Endothelial cell of umbilical vein (primary cell): ENCODE measurements around the gene MIER2. TPM values are rescaled to one million over a fixed set of nuclear protein-coding genes. Genes with fewer than 3 reads are reported as not detected.

ENCODE experiments used
- BruUV-seq: library from RNA; stranded (reverse); fragments of 400-500 nt; replicated peaks from 2 replicates; lab custom pipeline; 2021; lab: Mats Ljungman, UMichigan
- CTCF ChIA-PET: fragments of 300-600, 350-600 bp; sonication (Branson Sonifier 250); formaldehyde crosslinking; loops from one replicate; lab custom pipeline; 2021; ENCODE audit warnings: antibody characterized with exemption, inconsistent platforms; lab: Charles Lee
- POLR2A ChIA-PET: fragments of 300-600, 350-600 bp; sonication (Branson Sonifier 250); formaldehyde crosslinking; loops from one replicate; lab custom pipeline; 2021; ENCODE audit warnings: antibody characterized with exemption, inconsistent platforms; lab: Charles Lee
- DNase-seq: peaks from one replicate; pipeline ENCODE4 v3.0.0-alpha.2; 2011; ENCODE audit warnings: low read depth, low spot score
- FAIRE-seq: peaks from 2 replicates; lab custom pipeline; 2011; peaks lifted over from hg19 to GRCh38; lab: Jason Lieb, UNC
- H2AFZ ChIP-seq: 2 replicates; pipeline ENCODE4 v1.6.0; 2012; ENCODE audit warnings: low read depth, low read length, control low read depth, inconsistent platforms
- H3K27ac ChIP-seq: 2 replicates; pipeline ENCODE4 v1.5.1; 2011; ENCODE audit warnings: low read depth, mild to moderate bottlenecking, control low read depth, low read length, moderate library complexity; ENCODE audit not compliant: insufficient read depth
- H3K27me3 ChIP-seq, 2 experiments: 2 replicates each; pipeline versions ENCODE4 v1.6.0 to v1.6.1; 2011; ENCODE audit warnings: low read length in 2 of 2, mixed read lengths in 1 of 2; ENCODE audit not compliant: control insufficient read depth in 2 of 2, insufficient read depth in 2 of 2
- H3K36me3 ChIP-seq, 2 experiments: 2 replicates in 1 of 2; 3 replicates in 1 of 2; pipeline ENCODE4 v1.5.1; 2011; ENCODE audit warnings: low read length in 2 of 2, mild to moderate bottlenecking in 1 of 2, moderate library complexity in 1 of 2; ENCODE audit not compliant: control insufficient read depth in 2 of 2, insufficient read depth in 2 of 2; ENCODE audit errors: extremely low read depth in 1 of 2
- H3K4me1 ChIP-seq: 3 replicates; pipeline ENCODE4 v1.5.1; 2011; ENCODE audit warnings: mild to moderate bottlenecking, low read length; ENCODE audit not compliant: control insufficient read depth, insufficient read depth; ENCODE audit errors: extremely low read depth
- H3K4me2 ChIP-seq: 2 replicates; pipeline ENCODE4 v1.6.1; 2011; ENCODE audit warnings: low read length, control low read depth, mixed read lengths; ENCODE audit not compliant: insufficient read depth
- H3K4me3 ChIP-seq, 3 experiments: fragments of 200-600 bp in 1 of 3; sonication (generic), shearing (Covaris generic) in 1 of 3; replicated peaks in 1 of 3; 2 replicates each; pipeline ENCODE4 v1.5.1; 2011 to 2016; ENCODE audit warnings: control low read depth in 3 of 3, low read length in 3 of 3, mild to moderate bottlenecking in 2 of 3, inconsistent platforms in 1 of 3, low read depth in 1 of 3, moderate library complexity in 1 of 3; ENCODE audit not compliant: insufficient read depth in 1 of 3
- H3K79me2 ChIP-seq: 2 replicates; pipeline ENCODE4 v1.6.0; 2012; ENCODE audit warnings: low read length, inconsistent platforms; ENCODE audit not compliant: control insufficient read depth, insufficient read depth
- H3K9ac ChIP-seq: replicated peaks from 2 replicates; pipeline ENCODE3; 2011; ENCODE audit warnings: low read length, control low read depth; ENCODE audit not compliant: insufficient read depth; ENCODE audit errors: extremely low read depth
- H3K9me1 ChIP-seq: replicated peaks from 3 replicates; pipeline ENCODE4 v1.6.0; 2011; ENCODE audit warnings: mild to moderate bottlenecking, low read length; ENCODE audit not compliant: control insufficient read depth, insufficient read depth; ENCODE audit errors: extremely low read depth
- H3K9me3 ChIP-seq: replicated peaks from 2 replicates; pipeline ENCODE4 v1.5.1; 2012; ENCODE audit warnings: low read length, inconsistent platforms; ENCODE audit not compliant: control insufficient read depth, insufficient read depth
- H4K20me1 ChIP-seq: replicated peaks from 2 replicates; pipeline ENCODE3; 2011; ENCODE audit warnings: mild to moderate bottlenecking, low read length; ENCODE audit not compliant: control insufficient read depth, insufficient read depth; ENCODE audit errors: extremely low read depth
- CTCF ChIP-seq, 2 donors: IDR thresholded peaks; 1 replicate in 1 of 2; 2 replicates in 1 of 2; pipeline ENCODE4 v1.5.1; 2011; ENCODE audit warnings: low read length in 2 of 2, mild to moderate bottlenecking in 2 of 2, moderate library complexity in 2 of 2, control low read depth in 1 of 2, inconsistent platforms in 1 of 2, low read depth in 1 of 2; ENCODE audit not compliant: insufficient read depth in 1 of 2; ENCODE audit errors: extremely low read depth in 1 of 2
- EZH2 ChIP-seq: IDR thresholded peaks from 2 replicates; pipeline ENCODE4 v1.6.1; 2012; ENCODE audit warnings: borderline replicate concordance, low read depth, mild to moderate bottlenecking, moderate library complexity, low read length, inconsistent platforms; ENCODE audit not compliant: severe bottlenecking
- FOS ChIP-seq: IDR thresholded peaks from 2 replicates; pipeline ENCODE4 v1.6.1; 2011; ENCODE audit warnings: mild to moderate bottlenecking, low read length, moderate library complexity, borderline replicate concordance; ENCODE audit not compliant: insufficient read depth
- GATA2 ChIP-seq: IDR thresholded peaks from 2 replicates; pipeline ENCODE4 v1.7.0; 2011; ENCODE audit warnings: low read depth, mild to moderate bottlenecking, moderate library complexity, mixed read lengths, low read length; ENCODE audit not compliant: insufficient read length, insufficient read depth
- JUN ChIP-seq: IDR thresholded peaks from 2 replicates; pipeline ENCODE4 v1.6.1; 2011; ENCODE audit warnings: borderline replicate concordance, low read depth; ENCODE audit not compliant: insufficient read length, insufficient read depth
- MYC ChIP-seq: IDR thresholded peaks from one replicate; pipeline ENCODE4 v1.6.1; 2011; ENCODE audit warnings: mild to moderate bottlenecking, low read depth, low read length
- POLR2A ChIP-seq: IDR thresholded peaks from 2 replicates; pipeline ENCODE4 v1.6.1; 2012; ENCODE audit warnings: low read depth, mild to moderate bottlenecking, control low read depth, low read length
- POLR2AphosphoS5 ChIP-seq: IDR thresholded peaks from 2 replicates; pipeline ENCODE4 v1.6.1; 2012; ENCODE audit warnings: low read depth, mild to moderate bottlenecking, control low read depth, low read length, moderate library complexity; ENCODE audit not compliant: insufficient read depth
- dilution Hi-C: fragments of 300-500 bp; cut with MboI; formaldehyde crosslinking; loops from one replicate; pipeline ENCODE4 v1.15.0; 2019; ENCODE audit warnings: low sequenced_read_pairs; ENCODE audit not compliant: extremely low pct_ligation_motif_present
- intact Hi-C: fragments of 100-400 bp; cut with micrococcal nuclease; formaldehyde crosslinking; loops from one replicate; pipeline ENCODE4 v1.10.0; 2022
- polyA plus RNA-seq, 4 experiments: library from polyadenylated mRNA; depleted of rRNA in 3 of 4; stranded (reverse) in 3 of 4; unstranded in 1 of 4; fragments of >200 nt; gene quantifications; 2 replicates each; pipeline versions ENCODE4 v1.2.1 to v1.2.3, GENCODE V29; 2011 to 2012; ENCODE audit warnings: missing spikeins in 1 of 4
- total RNA-seq: library from RNA; stranded (reverse); gene quantifications from 2 replicates; pipeline ENCODE4 v1.2.3, GENCODE V29; 2021
- TF ChIP-seq, protein P1 (sequence below): IDR thresholded peaks from 2 replicates; pipeline ENCODE4 v1.6.1; 2011; ENCODE audit not compliant: insufficient read depth, insufficient read length

MIER2 gene
- total and polyA plus RNA-seq, 2 donors (not counting 3 experiments of a cell fraction or from before 2014, with no cell fraction given), result 20.3 to 44.9 TPM

DNA sequence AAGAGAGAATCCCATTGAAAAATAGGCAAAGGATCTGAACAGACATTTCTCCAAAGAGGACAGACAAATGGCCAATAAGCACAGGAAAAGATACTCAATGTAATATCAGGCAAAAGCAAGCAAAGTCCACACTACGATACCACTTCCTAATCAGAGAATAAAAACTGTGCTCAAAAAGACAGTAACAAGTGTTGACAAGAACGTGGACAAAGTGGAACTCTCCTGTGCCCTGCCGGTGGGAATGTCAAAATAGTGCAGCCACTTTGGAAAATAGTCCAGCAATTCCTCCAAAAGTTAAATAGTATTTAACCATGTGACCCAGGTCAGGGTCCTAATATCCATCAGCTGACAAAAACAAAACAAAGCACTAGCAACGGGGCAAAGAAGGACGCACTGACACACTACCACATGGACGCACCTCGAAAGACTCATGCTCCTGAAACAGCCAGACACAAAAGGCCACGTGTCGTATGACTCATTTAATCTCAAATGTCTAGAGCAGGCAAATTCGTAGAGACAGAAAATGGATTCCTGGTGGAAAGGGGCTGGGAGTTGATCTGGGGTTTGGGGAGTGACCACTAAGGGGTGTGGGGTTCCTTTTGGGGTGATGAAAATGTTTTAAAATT lies 5.2 kb downstream of the MIER2 start:
- POLR2A ChIA-PET, result no interaction called here
- FAIRE-seq (peak; percentile 67), DNase-seq (no peak)
- no peak overlapping the region for H2AFZ ChIP-seq
- H3K9ac ChIP-seq, result no peak overlapping the region
- BruUV-seq, result no TSS peak
- H3K4me2 ChIP-seq, result no peak overlapping the region
- no peak overlapping the region for H3K4me3 ChIP-seq
- CTCF ChIA-PET, result no interaction called here
- peaks cover 2 to 5% of the 10 kb centered on the region in 2 experiments for H3K36me3 ChIP-seq
- H3K9me3 ChIP-seq, result no peaks in the 10 kb centered on the region
- H3K27me3 ChIP-seq, result no peaks in the 10 kb centered on the region
- no peaks in the 10 kb centered on the region for H4K20me1 ChIP-seq
- intact Hi-C loops, result no loop called here
- dilution Hi-C loops, result no loop called here
- TF ChIP-seq POLR2A (no peak), POLR2AphosphoS5 (no peak), CTCF (IDR thresholded peaks at IDR 0.05; ENCODE audit: extremely low read depth in 1 of 2, insufficient read depth in 1 of 2, low read depth in 1 of 2, low read length in 2 of 2) (no peak)
- TF ChIP-seq, protein P1, sequence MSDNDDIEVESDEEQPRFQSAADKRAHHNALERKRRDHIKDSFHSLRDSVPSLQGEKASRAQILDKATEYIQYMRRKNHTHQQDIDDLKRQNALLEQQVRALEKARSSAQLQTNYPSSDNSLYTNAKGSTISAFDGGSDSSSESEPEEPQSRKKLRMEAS, result peak; percentile 73
- peaks cover 93% of the 10 kb centered on the region for H3K79me2 ChIP-seq
- H3K9me1 ChIP-seq, result no peaks in the 10 kb centered on the region
- peaks cover 37% of the 10 kb centered on the region for H3K4me1 ChIP-seq
- H3K27ac ChIP-seq, result no peak overlapping the region

- H4K20me1 ChIP-seq, result no peaks in the 10 kb centered on the region
- CTCF ChIA-PET, result no interaction called here
- dilution Hi-C loops, result no loop called here
These were observed 6.2 kb downstream of the MIER2 start for GRCh38 chr19:338421-338820.

More at GRCh38 chr19:338421-338820, 6.2 kb downstream of the MIER2 start:
- peaks cover 33% of the 10 kb centered on the region for H3K4me1 ChIP-seq
- H3K9me1 ChIP-seq, result no peaks in the 10 kb centered on the region
- peaks cover 91% of the 10 kb centered on the region for H3K79me2 ChIP-seq
- no peak overlapping the region for H3K4me3 ChIP-seq
- intact Hi-C loops, result no loop called here
- no peak overlapping the region for H3K9ac ChIP-seq
- no peak overlapping the region for H2AFZ ChIP-seq
- H3K4me2 ChIP-seq, result no peak overlapping the region
- no TSS peak for BruUV-seq
- TF ChIP-seq CTCF (IDR thresholded peaks at IDR 0.05; ENCODE audit: extremely low read depth in 1 of 2, insufficient read depth in 1 of 2, low read depth in 1 of 2, low read length in 2 of 2) (no peak), JUN (no peak), EZH2 (no peak), FOS (no peak), MYC (no peak), GATA2 (no peak), POLR2A (no peak), POLR2AphosphoS5 (no peak)
- TF ChIP-seq, protein P1, result no peak
- peaks cover 4 to 9% of the 10 kb centered on the region in 2 experiments for H3K36me3 ChIP-seq
- no peaks in the 10 kb centered on the region for H3K9me3 ChIP-seq
- no peak overlapping the region for H3K27ac ChIP-seq
- DNase-seq (no peak), FAIRE-seq (no peak)
- POLR2A ChIA-PET, result no interaction called here
- H3K27me3 ChIP-seq, result no peaks in the 10 kb centered on the region
